ENCODE results near the gene SLC1A3. TPM values are rescaled to one million over a fixed set of nuclear protein-coding genes. Genes with fewer than 3 reads are reported as not detected.
A peak's percentile ranks its signal among the peaks of the same experiment; 100 is the strongest.

The SLC1A3 gene
- total RNA-seq = 14.0 and 14.5 TPM in 2 replicates
- long read RNA-seq, full-length matches to known transcripts = 32 of 48 reads
- long read RNA-seq, partial matches to known transcripts = 7 of 48 reads
- long read RNA-seq, other reads (novel, unspliced or antisense) = 9 of 48 reads

- no peaks in the 10 kb centered on the region for H3K9me3 Mint-ChIP-seq (ENCODE audit: low read depth)
- peaks cover 6% of the 10 kb centered on the region for H3K27me3 Mint-ChIP-seq
- TF ChIP-seq CTCF (IDR thresholded peaks at IDR 0.05; ENCODE audit: unreplicated experiment) = no peak
- DNase-seq (ENCODE audit: low spot score, unreplicated experiment) = peak; percentile 54
- H3K4me1 Mint-ChIP-seq (ENCODE audit: low read depth) = peaks cover 22% of the 10 kb centered on the region
- H3K4me3 Mint-ChIP-seq (ENCODE audit: low read depth) = peak within 1 kb of the TSS; percentile 79
- H3K36me3 Mint-ChIP-seq (ENCODE audit: insufficient read depth) = peaks cover 2% of the 10 kb centered on the region
- peak within 1 kb of the TSS; percentile 47 for H3K27ac Mint-ChIP-seq
Measured at GRCh38 chr5:36606428-36607113, at the start of gene SLC1A3. SLC1A3 (plus strand) TSS chr5:36606606; CDS start chr5:36608424, 1,818 bp downstream.

DNA sequence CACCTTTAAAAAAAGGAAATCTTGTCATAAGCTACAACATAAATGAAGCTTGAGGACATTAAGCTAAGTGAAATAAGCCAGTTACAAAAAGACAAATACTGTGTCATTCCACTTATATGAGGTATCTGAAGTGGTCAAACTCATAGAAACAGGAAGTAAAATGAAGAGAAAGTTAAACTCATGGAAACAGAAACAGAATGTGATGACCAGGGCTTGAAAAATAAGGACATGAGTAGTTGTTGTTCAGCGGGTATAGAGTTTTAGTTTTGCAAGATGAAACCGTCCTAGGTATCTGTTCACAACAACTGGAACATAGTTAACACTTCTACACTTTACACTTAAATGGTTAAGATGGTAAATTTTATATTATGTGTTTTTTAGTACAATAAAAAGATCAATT lies 47.8 kb upstream of the SLC1A3 start:
- Mint-ChIP-seq H3K4me1 (ENCODE audit: low read depth) (no peaks in the 10 kb centered on the region), H3K27ac (no peak overlapping the region), H3K4me3 (ENCODE audit: low read depth) (no peak overlapping the region), H3K27me3 (no peaks in the 10 kb centered on the region), H3K9me3 (ENCODE audit: low read depth) (peaks cover 6% of the 10 kb centered on the region), H3K36me3 (ENCODE audit: insufficient read depth) (no peaks in the 10 kb centered on the region)
- no peak for DNase-seq (ENCODE audit: low spot score, unreplicated experiment)
- TF ChIP-seq CTCF (IDR thresholded peaks at IDR 0.05; ENCODE audit: unreplicated experiment) = no peak

DNA sequence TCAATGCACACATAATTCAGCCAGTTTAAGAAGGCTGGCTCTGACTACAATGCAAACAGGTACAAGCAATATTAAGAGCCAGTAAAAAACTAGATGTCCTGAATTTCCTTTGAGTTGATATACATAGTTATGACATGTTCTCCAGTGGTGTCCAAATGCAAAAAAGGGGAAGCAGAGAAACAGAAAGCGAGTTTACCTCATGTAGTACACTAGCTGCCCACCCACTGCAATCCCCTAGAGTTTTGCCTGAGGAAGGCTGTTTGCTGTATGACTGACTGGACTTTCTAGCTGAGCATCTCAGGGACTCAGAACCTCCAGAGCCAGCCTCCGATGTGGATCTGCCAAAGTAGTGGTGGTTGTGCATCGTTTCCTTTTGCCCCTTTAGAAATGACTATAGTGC lies 44.8 kb upstream of the SLC1A3 start:
- Mint-ChIP-seq H3K36me3 (ENCODE audit: insufficient read depth) (no peaks in the 10 kb centered on the region), H3K27me3 (no peaks in the 10 kb centered on the region)

GRCh38 chr5:36569491-36569890 lies 36.9 kb upstream of the SLC1A3 start:
- Mint-ChIP-seq H3K27me3 (peaks cover 12% of the 10 kb centered on the region), H3K9me3 (ENCODE audit: low read depth) (no peaks in the 10 kb centered on the region), H3K27ac (no peak overlapping the region), H3K4me3 (ENCODE audit: low read depth) (no peak overlapping the region), H3K4me1 (ENCODE audit: low read depth) (peaks cover 5% of the 10 kb centered on the region), H3K36me3 (ENCODE audit: insufficient read depth) (no peaks in the 10 kb centered on the region)
- no peak for TF ChIP-seq CTCF (IDR thresholded peaks at IDR 0.05; ENCODE audit: unreplicated experiment)
- DNase-seq (ENCODE audit: low spot score, unreplicated experiment) = no peak

More for the DNA sequence above, 44.8 kb upstream of the SLC1A3 start:
- no peak for DNase-seq (ENCODE audit: low spot score, unreplicated experiment)
- Mint-ChIP-seq H3K9me3 (ENCODE audit: low read depth) (peaks cover 9% of the 10 kb centered on the region), H3K27ac (no peak overlapping the region), H3K4me3 (ENCODE audit: low read depth) (no peak overlapping the region), H3K4me1 (ENCODE audit: low read depth) (no peaks in the 10 kb centered on the region)
- no peak for TF ChIP-seq CTCF (IDR thresholded peaks at IDR 0.05; ENCODE audit: unreplicated experiment)

GRCh38 chr5:36570301-36571095 lies 35.9 kb upstream of the SLC1A3 start:
- Mint-ChIP-seq H3K4me3 (ENCODE audit: low read depth) (no peak overlapping the region), H3K27me3 (peaks cover 12% of the 10 kb centered on the region), H3K27ac (no peak overlapping the region), H3K4me1 (ENCODE audit: low read depth) (peaks cover 5% of the 10 kb centered on the region), H3K36me3 (ENCODE audit: insufficient read depth) (no peaks in the 10 kb centered on the region), H3K9me3 (ENCODE audit: low read depth) (no peaks in the 10 kb centered on the region)
- no peak for TF ChIP-seq CTCF (IDR thresholded peaks at IDR 0.05; ENCODE audit: unreplicated experiment)
- no peak for DNase-seq (ENCODE audit: low spot score, unreplicated experiment)
